GM12878 (cell line): Measurements from ENCODE around the gene F13A1. TPM values are rescaled to one million over a fixed set of nuclear protein-coding genes. Genes with fewer than 3 reads are reported as not detected.

Experiments
- ATAC-seq: fragments of 200-7000 bp; cut with Tn5 transposase; 3 replicates; pipeline ENCODE4 v1.9.1; 2020; ENCODE audit warnings: mild to moderate bottlenecking, moderate library complexity
- BruUV-seq: library from RNA; stranded (reverse); fragments of 400-500 nt; replicated peaks from 2 replicates; lab custom pipeline; 2021; lab: Mats Ljungman, UMichigan
- CTCF ChIA-PET: fragments of 300-600 bp; sonication (Branson Sonifier 250); formaldehyde crosslinking; extraction: SDS; loops from one replicate; lab custom pipeline; 2021; ENCODE audit warnings: inconsistent platforms; lab: Yijun Ruan, JAX
- POLR2A ChIA-PET: fragments of 350-600 bp; formaldehyde crosslinking; extraction: SDS; loops from one replicate; lab custom pipeline; 2021; ENCODE audit warnings: inconsistent platforms; lab: Charles Lee
- RAD21 ChIA-PET: fragments of 300-600 bp; sonication (Branson Sonifier 250); formaldehyde crosslinking; loops from one replicate; lab custom pipeline; 2023; ENCODE audit warnings: antibody characterized with exemption; ENCODE audit not compliant: unreplicated experiment; lab: Charles Lee
- SMC1A ChIA-PET: fragments of 300-600 bp; sonication (Branson Sonifier 250); formaldehyde crosslinking; loops from one replicate; lab custom pipeline; 2023; ENCODE audit not compliant: unreplicated experiment, uncharacterized antibody; lab: Charles Lee
- DNase-seq: peaks from one replicate; pipeline ENCODE4 v3.0.0-alpha.2; 2011; ENCODE audit warnings: low read depth, low spot score
- FAIRE-seq: peaks from 3 replicates; lab custom pipeline; 2011; peaks lifted over from hg19 to GRCh38; lab: Jason Lieb, UNC
- H2AFZ ChIP-seq: 2 replicates; pipeline ENCODE4 v1.6.0; 2011; ENCODE audit warnings: low read depth, low read length, control low read depth; ENCODE audit not compliant: control insufficient read depth
- H3K27ac ChIP-seq: 2 replicates; pipeline ENCODE4 v1.5.1; 2011; ENCODE audit warnings: control low read depth; ENCODE audit not compliant: control insufficient read depth, insufficient read depth
- H3K27me3 ChIP-seq, 2 experiments: replicated peaks in 1 of 2; 2 replicates each; pipeline versions ENCODE4 v1.6.0 to v1.6.1; 2011; ENCODE audit warnings: low read length in 1 of 2; ENCODE audit not compliant: control insufficient read depth in 2 of 2, insufficient read depth in 2 of 2
- H3K36me3 ChIP-seq, 2 experiments: 2 replicates each; pipeline ENCODE4 v1.5.1; 2011; ENCODE audit warnings: low read length in 1 of 2; ENCODE audit not compliant: control insufficient read depth in 2 of 2, insufficient read depth in 2 of 2
- H3K4me1 ChIP-seq: 2 replicates; pipeline ENCODE4 v1.6.1; 2011; ENCODE audit warnings: mild to moderate bottlenecking, low read length, moderate library complexity, mixed read lengths; ENCODE audit not compliant: control insufficient read depth, insufficient read depth
- H3K4me2 ChIP-seq: 2 replicates; pipeline ENCODE4 v1.6.0; 2011; ENCODE audit warnings: control low read depth; ENCODE audit not compliant: control insufficient read depth, insufficient read depth
- H3K4me3 ChIP-seq: fragments of 200-600 bp; sonication (generic); 2 replicates; pipeline ENCODE4 v1.5.1; 2016
- H3K79me2 ChIP-seq: 2 replicates; pipeline ENCODE4 v1.6.0; 2011; ENCODE audit warnings: low read length; ENCODE audit not compliant: control insufficient read depth, insufficient read depth
- H3K9ac ChIP-seq: 2 replicates; pipeline ENCODE4 v1.8.0; 2011; ENCODE audit warnings: low read length, control low read depth, mixed read lengths; ENCODE audit not compliant: control insufficient read depth, insufficient read depth
- H3K9me3 ChIP-seq: replicated peaks from 3 replicates; pipeline ENCODE4 v1.5.1; 2011; ENCODE audit warnings: mild to moderate bottlenecking, low read length; ENCODE audit not compliant: control insufficient read depth, insufficient read depth
- H4K20me1 ChIP-seq: 2 replicates; pipeline ENCODE4 v1.6.0; 2011; ENCODE audit not compliant: control insufficient read depth, insufficient read depth
- CEBPB ChIP-seq, 2 experiments: fragments of 150-350 bp in 1 of 2; IDR thresholded peaks; 2 replicates each; pipeline ENCODE4 v1.6.1; 2012 to 2014; ENCODE audit warnings: low read depth in 2 of 2, low read length in 2 of 2, borderline replicate concordance in 1 of 2, inconsistent platforms in 1 of 2
- ESRRA ChIP-seq: IDR thresholded peaks from 2 replicates; pipeline ENCODE4 v1.6.1; 2012; ENCODE audit warnings: mild to moderate bottlenecking, low read length, improper control_type of control experiment
- ETV6 ChIP-seq, 2 experiments: fragments of 450-650 bp in 1 of 2; IDR thresholded peaks in 1 of 2; conservative IDR thresholded peaks in 1 of 2; 2 replicates each; pipeline ENCODE4 v1.6.1; 2014; ENCODE audit warnings: antibody characterized with exemption in 1 of 2, borderline replicate concordance in 1 of 2, low read depth in 1 of 2, mild to moderate bottlenecking in 1 of 2, moderate library complexity in 1 of 2
- KDM1A ChIP-seq: fragments of 200-600 bp; sonication (generic); IDR thresholded peaks from 2 replicates; pipeline ENCODE4 v1.6.1; 2016; ENCODE audit warnings: borderline replicate concordance
- NBN ChIP-seq: fragments of 450-650 bp; IDR thresholded peaks from 2 replicates; pipeline ENCODE4 v1.6.1; 2016
- NR2C2 ChIP-seq: IDR thresholded peaks from 2 replicates; pipeline ENCODE4 v1.6.1; 2011; ENCODE audit warnings: borderline replicate concordance, low read depth; ENCODE audit not compliant: control insufficient read depth, insufficient read length
- WRNIP1 ChIP-seq: IDR thresholded peaks from 2 replicates; pipeline ENCODE4 v1.6.1; 2011; ENCODE audit warnings: low read depth, low read length, improper control_type of control experiment, borderline replicate concordance
- ZNF217 ChIP-seq: fragments of 450-650 bp; IDR thresholded peaks from 2 replicates; pipeline ENCODE4 v1.6.1; 2017; ENCODE audit warnings: antibody characterized with exemption, mild to moderate bottlenecking
- ZNF274 ChIP-seq: IDR thresholded peaks from one replicate; pipeline ENCODE4 v1.8.0; 2011; ENCODE audit not compliant: insufficient read length, insufficient read depth
- WGBS: methylation state at CpG from one replicate; pipeline ENCODE4 v1.1.6; 2016; ENCODE audit warnings: low lambda C conversion rate; ENCODE audit not compliant: insufficient replicate concordance, insufficient coverage; ENCODE audit errors: missing lambda C conversion rate; 5-methylcytosine and 5-hydroxymethylcytosine counted together
- in situ Hi-C: fragments of 300-500 bp; cut with MboI; formaldehyde crosslinking; loops from 9 replicates; pipeline ENCODE4 v1.14.3; 2018; ENCODE audit warnings: mixed read lengths
- intact Hi-C: fragments of 100-400 bp; cut with micrococcal nuclease; formaldehyde crosslinking; loops from one replicate; pipeline ENCODE4 v1.14.2; 2022; ENCODE audit not compliant: unreplicated experiment
- polyA plus RNA-seq, 11 experiments: library from polyadenylated mRNA; depleted of rRNA in 4 of 11; unstranded in 6 of 11; stranded (reverse) in 5 of 11; fragments of >200 nt; fragmentation: Nextera tagmentation in 4 of 11; fragmentation: Illumina TruSeq in 1 of 11; extraction: Ambion mirVana in 4 of 11; extraction: Trizol in 1 of 11; gene quantifications; 1 replicate in 1 of 11; 2 replicates in 10 of 11; pipeline versions ENCODE4 v1.2.1 to v1.2.3, GENCODE V29; 2011 to 2016; ENCODE audit warnings: inconsistent platforms in 2 of 11, missing spikeins in 2 of 11, low read depth in 1 of 11
- total RNA-seq, 4 experiments: library from RNA; depleted of rRNA in 3 of 4; stranded (reverse); fragments of >200 nt in 3 of 4; fragmentation: Illumina TruSeq in 1 of 4; extraction: Trizol in 1 of 4; gene quantifications; 2 replicates each; pipeline versions ENCODE4 v1.2.1 to v1.2.3, GENCODE V29; 2013 to 2021
- TF ChIP-seq, protein P1 (sequence below): fragments of 450-650 bp; IDR thresholded peaks from 2 replicates; pipeline ENCODE4 v1.6.1; 2017; ENCODE audit warnings: antibody characterized with exemption, mild to moderate bottlenecking, moderate library complexity

Gene F13A1
- total and polyA plus RNA-seq, 10 of the 15 experiments (the other 5 are each of a cell fraction or from before 2014, with no cell fraction given), result 0.48 to 1.8 (median 1.0) TPM

DNA sequence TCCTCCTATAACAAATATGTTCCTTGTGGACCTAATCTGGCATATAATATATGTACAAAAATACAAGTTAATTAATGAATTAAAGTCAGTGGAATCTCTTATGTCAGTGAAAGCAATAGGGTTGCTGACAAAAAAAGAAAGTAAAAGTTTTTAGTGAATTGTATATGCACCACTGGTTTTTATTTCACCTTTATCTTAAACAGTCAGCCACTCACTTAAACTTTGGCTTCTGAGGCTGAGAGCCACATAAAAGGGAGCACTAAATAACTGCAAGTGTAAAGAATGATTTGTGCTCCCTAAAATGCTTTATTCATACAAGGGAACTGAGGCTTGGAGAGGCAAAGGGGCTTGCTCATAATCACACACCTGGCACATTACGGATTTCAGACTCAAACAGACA is 9.9 kb upstream of the F13A1 start (continued):
- TF ChIP-seq KDM1A, result no peak
- peak; percentile 58; the same call in 1 of the 2 replicates for TF ChIP-seq ZNF217

DNA sequence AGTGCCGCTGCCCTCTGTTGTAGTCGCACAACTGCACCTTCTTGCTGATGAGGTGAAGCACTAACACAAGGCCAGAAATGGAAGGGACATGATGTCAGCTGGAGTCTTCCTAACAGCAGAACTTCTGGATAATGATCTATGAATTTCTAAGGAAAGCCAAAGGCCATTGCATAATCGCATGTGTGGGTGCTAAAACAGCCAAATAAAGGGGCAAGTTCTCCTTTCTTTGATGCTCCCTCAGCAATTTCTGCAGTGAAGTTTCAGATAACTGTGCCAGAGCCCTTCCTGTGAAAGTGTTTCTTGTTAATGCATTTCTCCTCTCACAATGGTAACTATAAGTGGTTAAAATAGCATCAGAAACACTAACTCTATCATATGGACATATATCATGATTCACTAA is 8.0 kb upstream of the F13A1 start:
- ATAC-seq (no peak), DNase-seq (no peak), FAIRE-seq (no peak)
- Histone ChIP-seq H3K9ac (no peak overlapping the region), H3K36me3 (no peaks in the 10 kb centered on the region), H3K27me3 (no peaks in the 10 kb centered on the region), H3K27ac (no peak overlapping the region), H3K4me2 (no peak overlapping the region), H3K4me3 (no peak overlapping the region), H4K20me1 (no peaks in the 10 kb centered on the region), H2AFZ (no peak overlapping the region; the same call in 1 of the 2 replicates), H3K9me3 (peaks cover 2% of the 10 kb centered on the region; the same call in 1 of the 3 replicates), H3K4me1 (peaks cover 30% of the 10 kb centered on the region), H3K79me2 (no peaks in the 10 kb centered on the region)
- SMC1A ChIA-PET, result interaction anchor here (0.7 to 1.8 kb wide), 5 partner anchors 11 to 219 kb away, joined by 3 to 5 read pairs (median 4); no protein-coding TSS in a partner anchor
- TF ChIP-seq ZNF217 (no peak), NR2C2 (no peak), NBN (no peak), ZNF274 (no peak), WRNIP1 (no peak), ESRRA (no peak), CEBPB (IDR thresholded peaks at IDR 0.05; ENCODE audit: borderline replicate concordance in 1 of 2, low read depth in 2 of 2, low read length in 2 of 2) (no peak), ETV6 (conservative IDR thresholded peaks at IDR 0.05 in 1 of 2, IDR thresholded peaks at IDR 0.05 in 1 of 2; ENCODE audit: borderline replicate concordance in 1 of 2, low read depth in 1 of 2) (no peak)
- TF ChIP-seq, protein P1, sequence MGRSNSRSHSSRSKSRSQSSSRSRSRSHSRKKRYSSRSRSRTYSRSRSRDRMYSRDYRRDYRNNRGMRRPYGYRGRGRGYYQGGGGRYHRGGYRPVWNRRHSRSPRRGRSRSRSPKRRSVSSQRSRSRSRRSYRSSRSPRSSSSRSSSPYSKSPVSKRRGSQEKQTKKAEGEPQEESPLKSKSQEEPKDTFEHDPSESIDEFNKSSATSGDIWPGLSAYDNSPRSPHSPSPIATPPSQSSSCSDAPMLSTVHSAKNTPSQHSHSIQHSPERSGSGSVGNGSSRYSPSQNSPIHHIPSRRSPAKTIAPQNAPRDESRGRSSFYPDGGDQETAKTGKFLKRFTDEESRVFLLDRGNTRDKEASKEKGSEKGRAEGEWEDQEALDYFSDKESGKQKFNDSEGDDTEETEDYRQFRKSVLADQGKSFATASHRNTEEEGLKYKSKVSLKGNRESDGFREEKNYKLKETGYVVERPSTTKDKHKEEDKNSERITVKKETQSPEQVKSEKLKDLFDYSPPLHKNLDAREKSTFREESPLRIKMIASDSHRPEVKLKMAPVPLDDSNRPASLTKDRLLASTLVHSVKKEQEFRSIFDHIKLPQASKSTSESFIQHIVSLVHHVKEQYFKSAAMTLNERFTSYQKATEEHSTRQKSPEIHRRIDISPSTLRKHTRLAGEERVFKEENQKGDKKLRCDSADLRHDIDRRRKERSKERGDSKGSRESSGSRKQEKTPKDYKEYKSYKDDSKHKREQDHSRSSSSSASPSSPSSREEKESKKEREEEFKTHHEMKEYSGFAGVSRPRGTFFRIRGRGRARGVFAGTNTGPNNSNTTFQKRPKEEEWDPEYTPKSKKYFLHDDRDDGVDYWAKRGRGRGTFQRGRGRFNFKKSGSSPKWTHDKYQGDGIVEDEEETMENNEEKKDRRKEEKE, result no peak
- CTCF ChIA-PET, result interaction anchor here (0.8 to 1.8 kb wide), 4 partner anchors 11 to 218 kb away, joined by 3 to 7 read pairs (median 4); no protein-coding TSS in a partner anchor
- intact Hi-C loops, result no loop called here
- RAD21 ChIA-PET, result interaction anchor here (1.8 to 9.4 kb wide), 2 partner anchors 63 to 218 kb away, joined by 5 to 202 read pairs; no protein-coding TSS in a partner anchor
- 81% methylated on average over 3 of the region's 3 CpGs for WGBS
- POLR2A ChIA-PET, result interaction anchor here (1.2 kb wide), 1 partner anchor 61 kb away, joined by 3 read pairs; no protein-coding TSS in a partner anchor
- in situ Hi-C loops, result loop anchor here (5.0 kb wide), 1 partner anchor 219 kb away; no protein-coding TSS in a partner anchor
- no TSS peak for BruUV-seq
